Stimulated activated CD4-positive, alpha-beta T cell treated with anti-CD3 and anti-CD28 coated beads, Interleukin-4, amount 100 ng/mL, for 1 hour (primary cell): ENCODE results near the gene MRPS5.
"Not testable (repeated sequence)": the region's sequence is repeated elsewhere in the genome, so short reads cannot be mapped to it uniquely, and the experiment has no call there.

Experiments
- DNase-seq: peaks from one replicate; pipeline ENCODE4 v3.0.0-alpha.2; 2020

Gene MRPS5

DNA sequence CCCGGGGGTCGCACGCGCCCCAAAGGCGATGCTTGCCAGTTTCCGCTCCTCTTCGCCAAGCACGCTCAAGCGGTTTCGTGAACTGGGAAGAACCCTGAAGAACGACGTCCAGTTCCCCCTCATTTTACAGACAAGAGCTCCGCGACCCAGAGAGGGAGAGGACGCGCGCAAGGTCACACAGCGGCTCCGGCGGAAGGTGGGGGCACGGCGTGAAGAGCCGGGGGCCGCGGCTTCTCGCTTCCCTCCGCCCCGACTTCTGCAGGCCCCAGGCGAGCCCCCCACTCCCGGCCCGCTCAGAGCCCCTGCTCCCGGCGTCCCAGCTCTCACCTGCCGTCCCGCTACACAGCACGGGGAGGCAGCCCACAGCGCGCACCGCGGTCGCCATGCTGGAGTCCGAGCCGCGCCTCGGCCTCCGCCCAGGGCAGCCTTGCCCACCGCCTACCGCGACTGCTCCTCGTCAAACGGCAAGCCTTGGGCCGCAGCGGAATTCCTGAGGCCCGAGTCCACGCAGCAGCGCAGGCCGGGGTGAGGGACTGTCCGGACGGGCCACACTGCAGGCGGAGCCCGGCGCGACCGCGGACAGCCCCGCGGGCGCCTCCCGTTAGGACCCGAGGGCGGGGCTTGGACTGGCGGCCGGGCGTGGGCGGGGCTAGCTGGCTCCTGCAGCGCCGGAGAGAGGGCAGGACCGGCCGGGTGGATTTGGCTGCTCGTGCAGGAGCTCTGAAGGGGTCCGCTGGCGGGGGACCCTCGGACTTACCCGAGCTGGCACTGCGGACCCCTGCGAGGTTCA, at the start of gene MRPS5:
Gene MRPS5, minus strand, starts transcription at position 402 of the 790 bp plus-strand sequence. Its CDS starts 17 bp downstream, at position 385.
- DNase-seq = peak; percentile 93

DNA sequence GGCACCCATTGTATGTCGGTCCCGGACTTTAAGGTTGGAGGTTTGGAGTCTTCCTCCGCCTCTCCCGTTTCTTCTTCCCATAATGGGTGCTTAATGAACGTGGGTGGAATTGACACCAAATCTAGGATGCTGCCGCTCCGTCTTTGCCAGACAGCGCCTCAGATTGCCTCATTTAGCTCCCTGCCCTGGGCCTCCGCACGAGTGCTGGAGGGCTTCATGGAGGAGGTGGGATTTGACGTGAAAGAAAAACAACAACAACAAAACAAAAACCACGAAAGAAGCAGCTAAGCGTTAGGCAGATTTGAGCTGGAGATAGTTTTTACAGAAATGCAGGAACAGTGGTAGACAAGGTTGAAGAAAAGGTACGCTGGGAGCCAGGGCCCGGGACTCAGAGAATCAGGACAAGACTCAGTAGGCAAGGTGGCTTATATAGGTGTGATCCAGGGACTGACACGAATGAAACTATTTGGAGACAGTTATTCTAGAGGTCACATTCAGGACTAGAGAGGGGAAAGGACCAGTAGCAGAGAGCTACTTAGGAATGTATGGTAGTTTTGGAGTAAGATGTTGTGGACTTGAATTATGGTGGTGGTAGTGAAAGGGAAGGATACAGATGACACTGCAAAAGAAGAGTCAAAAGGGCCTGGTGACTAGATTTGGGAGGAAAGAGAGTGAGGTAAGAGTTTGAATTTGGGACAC, 44.6 kb upstream of the MRPS5 start:
- no peak for DNase-seq

DNA sequence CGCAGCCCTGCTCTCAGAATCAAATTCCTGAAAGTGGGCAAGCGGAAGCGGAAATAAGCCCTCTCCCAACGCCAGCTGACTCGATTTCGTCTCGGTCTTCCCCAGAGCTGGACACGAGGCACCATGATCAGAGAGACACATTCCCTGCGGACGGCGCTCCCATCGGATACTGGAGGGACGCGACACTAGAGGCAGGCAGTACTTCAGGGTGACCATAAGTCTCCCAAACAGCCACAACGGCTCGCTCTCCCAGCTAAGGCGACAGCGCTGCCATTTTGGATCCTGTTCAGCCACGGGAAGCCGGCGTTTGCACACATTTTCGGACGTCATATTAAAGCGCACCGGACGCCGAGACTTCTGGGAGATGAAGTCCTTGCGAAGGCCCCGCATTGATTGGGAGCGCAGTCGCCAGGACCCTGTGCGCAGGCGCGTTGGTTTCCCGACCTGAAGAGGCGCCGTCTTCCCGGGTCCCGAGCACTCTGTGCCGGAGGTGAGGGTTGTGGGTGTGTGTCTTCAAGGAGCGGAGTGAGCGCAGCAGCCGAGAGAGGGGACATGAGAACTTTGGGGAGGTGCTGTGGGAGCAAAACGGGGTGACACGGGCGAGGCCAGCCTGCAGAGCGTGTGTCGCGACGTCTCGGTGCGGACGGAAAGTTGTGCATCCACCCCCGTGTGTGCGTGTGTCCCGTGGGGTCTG, 43.9 kb upstream of the MRPS5 start, which contains the start of gene ZNF2:
Gene ZNF2, plus strand, starts transcription at position 439 of the 694 bp plus-strand sequence. CDS start 10,418 bp downstream, outside the sequence.
- DNase-seq = peak; percentile 95

DNA sequence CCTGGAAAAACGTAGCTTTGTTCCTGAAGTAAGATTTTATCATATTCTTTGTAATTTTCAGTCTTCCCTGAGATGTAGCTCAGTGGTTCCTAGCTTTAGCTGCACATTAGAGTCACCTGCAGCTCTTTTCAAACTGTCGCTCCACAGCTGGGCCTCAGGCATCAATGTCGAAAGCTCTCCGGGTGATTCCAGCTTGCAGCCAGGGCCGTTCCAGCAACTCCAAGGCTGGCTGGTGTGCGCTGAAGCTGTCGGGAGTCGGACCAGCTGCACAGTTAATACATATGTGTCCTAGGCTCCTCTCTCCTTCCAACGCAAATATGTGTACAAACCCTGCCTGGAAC, 43.4 kb upstream of the MRPS5 start:
- no peak for DNase-seq

DNA sequence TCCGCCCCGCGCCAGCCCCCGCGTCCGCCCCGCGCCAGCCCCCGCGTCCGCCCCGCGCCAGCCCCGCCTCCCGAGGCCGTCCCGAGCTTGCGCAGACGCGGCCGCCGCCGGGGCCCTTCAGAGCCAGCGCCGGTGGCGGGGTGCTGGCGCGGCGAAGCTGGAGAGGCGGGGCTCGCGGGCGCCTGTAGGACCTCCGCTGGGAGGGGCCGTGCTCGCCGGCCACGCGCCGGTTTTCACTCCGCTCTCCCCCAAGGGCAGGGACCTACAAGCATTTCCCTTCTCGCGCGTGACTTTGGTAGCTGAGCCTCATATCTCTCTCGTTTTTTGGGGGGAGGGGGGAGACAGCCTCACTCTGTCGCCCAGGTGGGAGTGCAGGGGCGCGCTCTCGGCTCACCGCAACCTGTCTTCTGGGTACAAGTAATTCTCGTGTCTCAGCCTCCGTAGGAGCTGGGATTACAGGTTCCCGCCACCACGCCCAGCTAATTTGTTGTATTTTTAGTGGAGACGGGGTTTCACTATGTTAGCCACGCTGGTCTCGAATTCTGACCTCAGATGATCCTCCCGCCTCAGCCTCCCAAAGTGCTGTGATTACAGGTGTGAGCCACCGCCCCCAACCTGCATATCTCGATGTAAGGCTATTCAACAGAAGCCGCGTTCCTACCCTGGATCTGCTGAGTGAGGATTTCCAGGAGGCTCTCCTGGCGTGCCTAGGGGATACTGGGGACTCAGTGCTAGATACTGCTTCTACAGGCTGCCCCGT, 38.3 kb upstream of the MRPS5 start, which contains the start of gene ZNF514:
Gene ZNF514, minus strand, starts transcription at position 159 of the 760 bp plus-strand sequence. CDS start 6,595 bp downstream, outside the sequence.
- DNase-seq = peak; percentile 75

DNA sequence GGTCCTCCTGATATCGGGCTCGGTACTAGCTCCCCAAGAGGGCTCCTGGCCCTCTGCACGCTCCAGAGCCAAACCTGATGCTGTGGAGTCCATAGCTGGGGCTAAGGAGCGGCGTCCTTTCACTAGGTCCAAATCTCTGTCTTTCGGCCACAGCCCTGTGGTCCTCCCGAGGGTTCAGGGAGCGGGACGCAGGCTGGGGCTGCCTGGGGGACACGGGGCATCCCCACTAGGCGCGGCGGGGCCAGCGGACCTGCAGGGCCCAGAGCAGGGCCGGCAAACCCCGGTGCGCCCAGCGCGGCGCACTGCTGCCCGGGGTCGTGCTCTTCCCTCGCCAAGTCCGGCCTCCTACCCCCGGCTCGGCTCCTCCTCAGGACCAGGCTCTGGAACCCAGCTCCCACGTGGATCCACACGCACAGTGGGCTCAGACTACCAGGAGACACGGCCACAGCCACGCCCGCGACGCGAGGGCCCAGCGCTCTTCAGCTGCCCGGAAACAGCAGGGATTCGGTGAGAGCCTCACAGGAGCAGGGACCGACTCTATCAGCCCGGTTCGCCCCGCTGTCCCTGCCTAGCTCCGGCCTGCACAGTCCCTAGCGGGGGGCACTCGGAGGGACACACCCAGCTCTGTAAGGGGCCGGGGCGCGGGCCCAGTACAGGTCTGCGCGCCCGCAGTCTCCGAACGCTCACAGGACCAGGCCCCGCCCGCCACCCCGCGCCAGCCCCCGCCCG, 37.4 kb upstream of the MRPS5 start:
- no peak for DNase-seq

DNA sequence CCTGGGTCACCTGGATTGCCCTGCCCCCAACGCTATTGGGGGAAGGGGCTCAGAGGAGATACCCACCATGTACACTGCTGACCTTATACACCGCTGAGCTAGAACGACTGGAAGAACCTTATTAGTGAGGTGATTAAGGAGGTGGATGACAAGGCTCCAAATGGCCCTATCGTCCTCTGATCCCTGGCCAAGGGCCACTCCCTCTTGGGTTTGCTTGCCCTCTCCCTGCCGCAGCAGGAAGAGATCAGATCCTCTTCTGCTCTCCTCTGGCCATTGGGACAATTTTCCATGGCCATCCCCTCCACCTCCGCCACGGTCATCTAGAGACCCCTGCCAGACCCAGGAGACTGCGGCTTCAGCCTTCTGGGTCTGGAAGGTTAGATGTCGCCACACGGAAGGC, 36.8 kb upstream of the MRPS5 start:
- no peak for DNase-seq

DNA sequence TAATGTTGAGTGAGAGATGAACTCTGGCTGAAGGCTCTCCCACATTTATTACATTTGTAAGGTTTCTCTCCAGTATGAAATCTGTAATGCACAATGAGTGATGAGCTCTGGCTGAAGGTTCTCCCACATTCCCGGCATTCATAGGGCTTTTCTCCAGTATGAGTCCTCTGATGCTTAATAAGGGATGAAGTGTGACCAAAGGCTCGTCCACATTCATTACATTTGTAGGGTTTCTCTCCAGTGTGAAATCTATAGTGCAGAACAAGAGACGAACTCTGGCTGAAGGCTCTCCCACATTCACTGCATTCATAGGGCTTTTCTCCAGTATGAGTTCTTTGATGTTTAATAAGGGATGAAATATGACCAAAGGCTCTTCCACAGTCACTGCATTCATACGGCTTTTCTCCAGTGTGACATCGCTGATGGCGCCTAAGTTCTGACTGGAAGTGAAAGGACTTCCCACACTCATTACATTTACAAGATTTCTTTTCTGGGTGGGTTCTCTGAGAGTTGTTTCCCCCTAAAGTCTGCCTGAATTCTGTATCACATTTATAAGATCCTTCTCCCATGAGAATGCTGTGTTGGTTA, 27.9 kb upstream of the MRPS5 start:
- no peak for DNase-seq

DNA sequence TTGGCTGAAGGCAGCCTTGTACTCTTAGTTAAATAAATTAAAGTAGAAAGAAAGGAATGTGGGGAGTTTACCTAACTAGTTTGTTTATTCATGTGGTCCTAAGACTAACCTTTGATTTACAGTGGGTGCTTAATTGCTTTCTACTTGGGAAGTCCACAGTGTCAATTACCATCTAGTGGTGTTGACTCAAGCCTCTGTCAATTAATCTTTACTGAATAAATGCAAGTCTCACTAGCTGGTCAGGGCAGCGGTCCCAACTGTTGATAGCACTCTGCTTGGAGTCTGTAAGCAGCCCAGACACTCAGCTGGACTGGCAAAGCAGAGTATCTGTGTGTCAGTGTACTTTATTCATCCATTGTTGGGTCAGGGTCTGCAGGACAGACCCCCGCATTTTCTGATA, 22.2 kb upstream of the MRPS5 start:
- DNase-seq = no peak

DNA sequence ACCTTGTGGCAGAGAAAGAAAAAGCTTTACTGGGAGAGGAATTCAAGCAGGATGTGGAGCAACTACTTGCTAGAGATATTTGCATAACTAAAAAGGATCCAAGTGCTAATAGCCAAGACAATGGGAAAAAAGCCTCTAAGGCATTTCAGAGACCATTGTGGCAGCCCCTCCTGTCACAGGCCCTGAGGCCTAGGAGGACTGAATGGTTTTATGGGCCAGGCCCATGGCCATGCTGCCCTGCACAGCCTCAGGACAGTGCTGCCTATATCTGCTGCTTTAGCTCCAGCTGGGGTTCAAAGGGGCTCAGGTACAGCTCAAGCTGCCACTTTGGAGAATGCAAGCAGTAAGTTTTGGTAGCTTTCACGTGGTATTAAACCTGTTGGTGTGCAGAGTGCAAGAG, 17.1 kb upstream of the MRPS5 start:
- DNase-seq = no peak

DNA sequence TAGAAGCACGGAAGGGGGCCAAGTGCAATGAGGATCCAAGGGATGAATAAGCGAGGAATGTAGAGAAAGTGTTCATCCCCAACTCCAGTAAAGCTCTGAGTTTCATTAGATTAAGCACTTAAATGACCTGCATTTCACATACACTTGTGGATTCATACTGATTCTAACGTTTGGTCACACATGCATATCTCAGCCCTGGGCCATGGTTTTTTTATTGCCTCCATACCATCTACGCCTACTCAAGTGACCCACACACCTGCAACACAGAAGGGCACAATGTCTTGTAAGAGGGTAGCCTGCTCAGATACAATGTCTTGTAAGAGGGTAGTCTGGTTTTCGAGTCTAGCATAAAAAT, 566 bp upstream of the MRPS5 start:
- no peak for DNase-seq

DNA sequence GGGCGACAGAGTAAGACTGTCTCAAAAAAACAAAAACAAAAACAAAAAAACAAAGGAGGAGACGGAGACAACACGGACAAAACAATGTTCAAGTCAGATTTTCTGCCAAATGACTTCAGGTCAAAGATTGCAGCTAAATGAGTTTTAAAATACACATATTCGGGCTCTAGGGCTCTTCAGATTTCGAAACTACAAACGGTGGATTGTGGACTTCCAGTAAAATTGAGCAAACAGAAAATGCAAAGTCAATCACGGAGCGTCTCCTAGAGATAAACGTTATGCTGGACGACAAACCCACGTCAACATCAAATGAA, 558 bp downstream of the MRPS5 start:
- no peak for DNase-seq

DNA sequence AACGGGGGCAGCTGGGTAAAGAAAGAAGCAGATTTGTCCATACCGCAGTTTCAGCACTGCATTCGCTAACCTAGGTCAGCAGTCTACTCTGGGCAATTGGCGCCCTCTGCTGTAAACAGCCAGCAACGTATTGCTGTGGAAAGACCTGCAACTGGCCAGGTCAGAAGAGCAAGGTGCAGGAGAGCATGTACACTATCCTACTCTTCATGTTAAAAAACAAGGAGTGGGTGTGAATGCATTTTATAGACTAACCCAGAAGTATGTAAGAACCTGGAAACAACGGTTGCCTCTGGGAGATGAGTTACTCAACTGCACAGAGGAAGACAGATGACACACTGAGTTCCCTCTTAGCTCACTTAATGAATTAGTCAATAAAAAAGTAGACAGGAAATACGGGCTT, 6.2 kb downstream of the MRPS5 start:
- DNase-seq = peak; percentile 68

DNA sequence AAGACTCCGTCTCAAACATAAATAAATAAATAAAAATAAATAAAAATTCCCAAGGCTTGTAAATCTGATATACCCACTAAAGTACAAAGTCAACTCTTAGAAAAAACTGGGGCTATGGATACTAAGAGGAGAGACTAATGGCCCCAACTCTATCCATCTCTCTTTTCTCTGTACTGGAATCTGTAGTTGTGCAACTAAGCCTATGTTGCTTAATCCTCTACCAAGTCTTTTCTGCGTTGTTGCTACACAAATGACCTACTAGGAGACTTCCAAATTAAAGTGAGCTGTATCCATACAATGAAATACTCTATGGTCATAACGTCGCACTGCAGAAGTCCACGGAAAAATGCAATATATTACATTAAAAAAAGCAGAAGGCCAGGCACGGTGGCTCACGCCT, 8.1 kb downstream of the MRPS5 start:
- no peak for DNase-seq

DNA sequence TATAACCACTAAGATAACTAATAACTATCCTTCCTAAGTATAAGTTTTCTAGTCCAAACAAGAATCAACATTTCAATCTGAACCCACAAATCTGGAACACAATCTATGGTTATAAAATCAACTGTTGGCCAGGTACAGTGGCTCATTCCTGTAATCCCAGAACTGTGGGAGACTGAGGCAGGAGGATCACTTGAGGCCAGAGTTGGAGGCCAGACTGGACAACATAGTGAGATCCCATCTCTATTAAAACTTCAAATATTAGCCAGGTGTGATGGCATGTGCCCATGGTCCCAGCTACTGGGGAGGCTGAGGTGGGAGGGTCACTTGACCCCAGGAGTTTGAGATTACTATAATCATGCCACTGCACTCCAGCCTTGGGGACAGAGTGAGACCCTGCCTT, 11.2 kb downstream of the MRPS5 start:
- no peak for DNase-seq

DNA sequence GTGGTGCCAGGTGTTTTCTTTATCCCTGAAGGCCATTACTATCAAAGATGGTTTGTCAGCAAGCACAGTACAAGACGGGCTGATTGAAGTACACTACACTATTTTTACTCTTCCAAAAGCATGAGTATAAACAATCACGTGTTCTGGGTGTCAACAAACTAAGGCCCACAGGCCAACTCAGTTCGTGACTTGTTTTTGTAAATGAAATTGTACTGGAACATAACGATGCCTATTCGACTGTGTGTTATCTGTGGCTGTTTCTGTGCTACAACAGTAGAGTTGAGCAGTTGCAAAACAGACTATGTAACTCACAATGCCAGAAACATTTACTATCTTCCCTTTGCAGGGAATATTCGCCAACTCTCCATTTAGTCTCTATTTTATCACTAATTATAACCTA, 12.3 kb downstream of the MRPS5 start:
- no peak for DNase-seq

DNA sequence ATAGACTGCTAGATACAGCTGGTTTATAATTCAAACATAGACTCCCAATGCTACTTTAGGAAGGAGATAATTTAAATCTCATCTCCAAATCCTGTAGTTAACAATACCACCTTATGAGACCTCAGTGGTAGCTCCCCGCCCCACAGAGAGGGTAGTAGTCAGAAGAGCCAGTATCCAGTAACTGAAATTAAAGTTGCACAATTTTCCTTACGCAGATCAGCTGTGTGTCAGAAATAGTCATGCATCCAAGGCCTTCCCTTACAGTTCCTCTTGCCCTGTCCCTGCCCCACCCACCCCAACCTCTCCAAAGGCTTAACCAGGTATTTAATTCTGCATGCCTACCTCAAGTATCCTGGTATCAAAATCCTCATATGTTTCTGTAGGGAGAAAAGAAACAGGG, 15.5 kb downstream of the MRPS5 start:
- DNase-seq = no peak

DNA sequence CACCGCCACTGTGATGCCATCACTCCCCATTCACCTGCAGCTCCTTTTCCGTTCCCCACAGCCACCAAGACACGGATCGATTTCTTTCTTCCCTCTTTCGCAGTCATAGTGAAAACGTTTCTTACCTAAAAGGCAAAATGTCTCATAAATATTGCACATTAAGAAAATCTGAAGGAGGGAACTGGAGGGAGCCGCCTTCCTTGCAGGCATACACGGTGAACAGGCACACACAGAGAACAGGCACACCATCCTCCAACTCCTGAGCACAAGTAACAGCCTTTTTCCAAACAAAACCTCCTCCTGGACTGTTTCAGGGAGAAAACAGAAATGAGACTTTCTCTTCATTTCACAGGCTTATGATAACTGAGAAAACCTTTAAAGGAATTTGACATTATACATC, 17.0 kb downstream of the MRPS5 start:
- DNase-seq = no peak

DNA sequence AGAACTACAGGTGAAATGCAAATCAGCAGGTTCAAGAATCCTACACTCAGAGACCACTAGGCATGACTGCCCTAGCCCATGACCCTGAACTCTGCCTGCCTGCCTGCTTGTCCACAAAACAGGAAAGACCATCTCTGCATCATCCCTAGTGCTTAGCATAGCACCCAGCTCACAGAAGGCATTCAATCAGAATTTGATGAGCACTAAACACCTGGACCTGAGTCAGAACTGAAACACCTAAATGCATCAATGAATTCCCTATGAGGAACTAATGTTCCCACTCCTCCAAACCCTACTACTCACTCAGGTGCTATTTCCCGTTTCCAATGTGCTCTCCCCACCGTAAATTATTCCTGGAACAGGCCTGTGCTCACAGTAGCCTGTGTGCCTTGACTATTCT, 21.7 kb downstream of the MRPS5 start:
- no peak for DNase-seq

DNA sequence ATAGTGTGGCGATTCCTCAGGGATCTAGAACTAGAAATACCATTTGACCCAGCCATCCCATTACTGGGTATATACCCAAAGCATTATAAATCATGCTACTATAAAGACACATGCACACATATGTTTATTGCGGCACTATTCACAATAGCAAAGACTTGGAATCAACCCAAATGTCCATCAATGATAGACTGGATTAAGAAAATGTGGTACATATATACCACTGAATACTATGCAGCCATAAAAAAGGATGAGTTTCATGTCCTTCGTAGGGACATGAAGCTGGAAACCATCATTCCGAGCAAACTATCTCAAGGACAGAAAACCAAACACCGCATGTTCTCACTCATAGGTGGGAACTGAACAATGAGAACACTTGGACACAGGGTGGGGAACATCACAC, 23.3 kb downstream of the MRPS5 start:
- not testable (repeated sequence) for DNase-seq

DNA sequence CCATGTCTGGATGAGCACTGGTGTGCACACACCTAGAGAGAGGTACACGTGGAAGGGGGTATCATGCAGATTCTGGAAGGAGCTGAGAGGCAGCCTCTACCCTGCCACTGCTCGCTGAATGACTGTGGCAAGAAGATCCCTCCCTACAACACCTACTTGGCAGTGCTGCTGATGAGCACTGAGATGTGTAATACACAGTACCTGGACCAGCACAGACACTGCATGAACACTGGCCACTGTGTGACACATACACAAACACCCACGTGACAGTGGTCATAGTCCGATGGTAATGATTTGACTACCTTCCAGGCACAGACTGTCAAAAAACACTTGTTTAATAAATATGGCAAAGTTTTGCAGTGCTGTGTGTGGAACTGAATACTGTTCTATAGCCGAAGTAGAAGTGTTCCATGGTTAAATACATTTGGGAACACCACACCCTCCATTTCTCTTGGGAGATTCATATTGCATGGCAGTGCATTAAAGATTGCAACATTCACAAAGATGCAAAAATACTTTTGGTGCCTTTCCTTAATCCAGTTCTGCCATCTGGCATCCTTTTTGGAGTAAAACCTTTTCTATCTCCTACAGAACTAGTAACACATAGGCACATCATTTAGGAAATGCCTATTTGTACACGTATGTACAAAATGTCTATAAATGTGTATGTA, 29.6 kb downstream of the MRPS5 start:
- DNase-seq = no peak

DNA sequence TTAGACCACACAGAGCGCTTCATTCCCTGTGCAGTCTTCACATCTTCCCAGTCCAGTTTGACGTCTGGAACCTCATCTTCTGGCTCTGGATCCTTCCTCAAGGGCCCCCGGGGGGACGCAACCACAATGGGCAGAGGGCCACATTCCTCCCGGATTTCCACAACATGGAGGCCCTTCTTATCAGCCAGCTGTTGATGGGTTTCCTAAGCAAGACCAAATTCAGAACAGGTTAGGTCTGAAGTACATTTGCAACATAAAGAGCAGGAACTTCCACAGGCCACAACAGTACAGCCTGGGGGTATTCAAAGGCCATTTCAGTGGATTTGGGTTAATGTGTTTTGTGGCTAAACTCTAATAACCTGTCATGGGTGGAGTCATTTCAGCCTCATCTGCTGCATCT, 34.2 kb downstream of the MRPS5 start:
- DNase-seq = no peak
